BJ (cell line): ENCODE results near the gene GBGT1. TPM values are rescaled to one million over a fixed set of nuclear protein-coding genes. Genes with fewer than 3 reads are reported as not detected.

Experiments
- CTCF ChIA-PET: fragments of 350-600 bp; formaldehyde crosslinking; extraction: SDS; loops from one replicate; lab custom pipeline; 2021; ENCODE audit warnings: antibody characterized with exemption, inconsistent platforms; lab: Yijun Ruan, JAX
- POLR2A ChIA-PET: fragments of 300-600 bp; sonication (Branson Sonifier 250); formaldehyde crosslinking; extraction: SDS; loops from one replicate; lab custom pipeline; 2021; ENCODE audit warnings: antibody characterized with exemption; lab: Charles Lee
- DNase-seq: peaks from one replicate; pipeline ENCODE4 v3.0.0-alpha.2; 2011; ENCODE audit warnings: low read depth
- H3K27me3 ChIP-seq: 2 replicates; pipeline ENCODE4 v1.6.0; 2011; ENCODE audit warnings: low read length; ENCODE audit not compliant: control insufficient read depth, insufficient read depth
- H3K36me3 ChIP-seq: 2 replicates; pipeline ENCODE4 v1.5.1; 2011; ENCODE audit warnings: low read length; ENCODE audit not compliant: control insufficient read depth, insufficient read depth
- H3K4me3 ChIP-seq: 2 replicates; pipeline ENCODE4 v1.5.1; 2011; ENCODE audit warnings: low read depth, mild to moderate bottlenecking, control low read depth, low read length
- polyA plus RNA-seq: library from polyadenylated mRNA; depleted of rRNA; stranded (reverse); fragments of >200 nt; gene quantifications from 2 replicates; pipeline ENCODE4 v1.2.3, GENCODE V29; 2011
- TF ChIP-seq, protein P1 (sequence below): IDR thresholded peaks from 2 replicates; pipeline ENCODE4 v1.5.1; 2011; ENCODE audit warnings: low read depth, mild to moderate bottlenecking, control low read depth, inconsistent platforms, low read length, moderate library complexity; ENCODE audit not compliant: insufficient read depth

The GBGT1 gene
- polyA plus RNA-seq, 1 experiment, result 10.3 TPM

DNA sequence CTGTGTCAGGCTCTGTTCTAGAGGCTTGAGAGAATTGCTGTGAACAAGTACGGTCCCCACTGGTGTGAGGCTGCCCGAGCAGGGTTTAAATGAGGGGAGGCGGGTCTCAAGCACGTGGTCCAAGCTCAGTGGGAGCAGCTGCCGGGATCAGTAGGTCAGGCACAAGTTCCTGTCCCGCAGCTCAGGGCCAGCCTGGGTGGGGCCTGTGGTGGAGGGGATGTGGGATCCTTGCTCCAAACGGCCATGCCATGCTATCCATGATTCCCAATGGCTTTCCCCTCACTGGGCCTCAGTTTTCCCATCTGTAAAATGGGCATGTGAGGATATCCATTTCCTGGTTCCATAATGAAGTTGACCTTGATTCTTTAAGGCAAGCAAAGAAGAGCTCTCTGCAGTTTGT, 28.3 kb upstream of the GBGT1 start:
- ChIA-PET POLR2A (no interaction called here), CTCF (no interaction called here)
- Histone ChIP-seq H3K4me3 (no peak overlapping the region), H3K36me3 (no peaks in the 10 kb centered on the region), H3K27me3 (peaks cover 8% of the 10 kb centered on the region; the same call in 1 of the 2 replicates)
- TF ChIP-seq, protein P1, sequence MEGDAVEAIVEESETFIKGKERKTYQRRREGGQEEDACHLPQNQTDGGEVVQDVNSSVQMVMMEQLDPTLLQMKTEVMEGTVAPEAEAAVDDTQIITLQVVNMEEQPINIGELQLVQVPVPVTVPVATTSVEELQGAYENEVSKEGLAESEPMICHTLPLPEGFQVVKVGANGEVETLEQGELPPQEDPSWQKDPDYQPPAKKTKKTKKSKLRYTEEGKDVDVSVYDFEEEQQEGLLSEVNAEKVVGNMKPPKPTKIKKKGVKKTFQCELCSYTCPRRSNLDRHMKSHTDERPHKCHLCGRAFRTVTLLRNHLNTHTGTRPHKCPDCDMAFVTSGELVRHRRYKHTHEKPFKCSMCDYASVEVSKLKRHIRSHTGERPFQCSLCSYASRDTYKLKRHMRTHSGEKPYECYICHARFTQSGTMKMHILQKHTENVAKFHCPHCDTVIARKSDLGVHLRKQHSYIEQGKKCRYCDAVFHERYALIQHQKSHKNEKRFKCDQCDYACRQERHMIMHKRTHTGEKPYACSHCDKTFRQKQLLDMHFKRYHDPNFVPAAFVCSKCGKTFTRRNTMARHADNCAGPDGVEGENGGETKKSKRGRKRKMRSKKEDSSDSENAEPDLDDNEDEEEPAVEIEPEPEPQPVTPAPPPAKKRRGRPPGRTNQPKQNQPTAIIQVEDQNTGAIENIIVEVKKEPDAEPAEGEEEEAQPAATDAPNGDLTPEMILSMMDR, result no peak
- DNase-seq, result no peak

DNA sequence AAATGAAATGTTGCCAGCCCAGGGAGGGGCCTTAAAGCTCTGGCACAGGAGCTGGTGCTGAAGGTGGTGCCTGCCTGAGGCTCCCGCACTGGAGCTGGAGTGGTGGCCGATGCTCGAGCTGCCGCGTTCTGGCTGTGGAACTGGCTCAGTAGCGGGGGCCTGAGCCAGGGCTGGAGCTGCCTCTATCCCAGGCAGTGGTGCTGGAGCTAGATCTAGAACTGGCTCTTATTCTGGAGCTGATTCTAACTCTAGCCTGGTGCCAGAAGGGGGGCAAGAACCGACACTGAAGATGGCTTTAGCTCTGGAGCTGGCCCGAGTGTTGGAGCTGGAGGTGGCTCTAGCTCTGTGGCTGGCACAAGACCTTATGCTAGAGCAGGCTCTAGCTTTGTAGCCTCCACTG, 26.1 kb upstream of the GBGT1 start:
- peaks cover 12% of the 10 kb centered on the region; the same call in 1 of the 2 replicates for H3K27me3 ChIP-seq
- CTCF ChIA-PET, result interaction anchor here (0.7 to 4.9 kb wide), 5 partner anchors 11 to 297 kb away, joined by 3 to 35 read pairs (median 3); no protein-coding TSS in a partner anchor
- TF ChIP-seq, protein P1, result no peak
- no peak for DNase-seq
- H3K4me3 ChIP-seq, result no peak overlapping the region
- POLR2A ChIA-PET, result no interaction called here
- no peaks in the 10 kb centered on the region for H3K36me3 ChIP-seq

DNA sequence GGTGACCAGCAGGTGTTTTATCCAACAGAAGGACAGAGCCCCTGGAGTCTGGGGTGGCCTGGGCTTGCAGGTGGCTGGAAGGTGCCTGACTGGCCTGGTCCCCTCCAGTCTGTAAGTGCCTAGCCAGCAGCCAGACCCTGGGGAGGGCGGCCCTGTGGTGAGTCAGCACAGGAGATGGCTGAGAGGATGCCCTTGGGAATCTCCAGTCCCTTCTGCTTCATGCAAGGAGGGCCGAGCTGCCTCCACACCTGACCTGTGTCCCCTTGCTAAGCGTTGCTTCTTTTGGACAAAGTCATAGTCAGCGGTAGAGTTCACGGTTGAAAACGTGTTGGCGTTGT, 25.1 kb upstream of the GBGT1 start:
- DNase-seq, result no peak
- H3K36me3 ChIP-seq, result no peaks in the 10 kb centered on the region
- H3K27me3 ChIP-seq, result peaks cover 12% of the 10 kb centered on the region; the same call in 1 of the 2 replicates
- ChIA-PET CTCF (interaction anchor here (0.7 to 4.9 kb wide), 7 partner anchors 10 to 298 kb away, joined by 3 to 35 read pairs (median 3); no protein-coding TSS in a partner anchor), POLR2A (no interaction called here)
- H3K4me3 ChIP-seq, result no peak overlapping the region
- TF ChIP-seq, protein P1, result no peak

DNA sequence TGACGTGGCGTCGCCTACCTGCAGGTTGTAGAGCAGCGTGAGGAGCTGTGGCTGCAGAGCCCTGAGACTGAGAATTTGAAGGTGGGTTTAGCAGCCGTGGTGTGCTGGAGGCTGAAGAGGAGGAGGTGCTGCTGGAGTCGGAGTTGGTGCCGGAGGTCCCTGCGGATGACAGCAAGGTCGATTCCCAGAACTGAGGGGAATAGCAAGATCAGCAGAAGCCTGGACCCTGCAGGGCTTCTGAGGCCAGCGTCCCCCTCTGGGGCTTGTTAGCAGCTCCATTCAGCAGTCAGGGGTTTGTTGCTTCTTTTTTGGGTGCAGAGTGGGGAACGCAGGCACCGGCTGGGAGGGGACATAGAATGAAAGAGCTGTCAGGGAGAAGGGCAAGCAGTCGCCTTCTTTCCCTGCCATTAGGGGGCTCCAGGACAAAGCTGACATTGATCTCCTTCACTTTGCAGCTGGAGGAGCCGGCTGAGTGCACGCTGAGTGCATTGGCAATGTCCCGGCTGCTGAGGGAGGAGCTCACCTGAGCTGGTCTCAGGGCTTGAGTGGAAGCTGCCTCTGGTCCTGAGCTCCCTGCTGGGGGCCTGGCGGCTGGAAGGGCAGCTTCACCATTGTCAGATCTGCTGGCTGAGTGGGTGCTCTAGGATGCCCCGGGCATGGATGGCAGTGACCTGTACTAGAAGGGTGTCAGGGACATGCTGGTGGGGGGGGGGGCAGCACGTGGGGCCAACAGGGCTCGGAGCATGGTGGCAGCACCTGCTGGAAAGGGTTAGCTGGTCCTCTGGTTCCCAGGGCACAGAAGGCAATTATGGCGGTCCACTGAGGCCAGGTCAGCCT, 24.5 kb upstream of the GBGT1 start:
- CTCF ChIA-PET, result interaction anchor here (0.7 to 4.9 kb wide), 12 partner anchors 9 to 298 kb away, joined by 3 to 37 read pairs (median 3); no protein-coding TSS in a partner anchor
- TF ChIP-seq, protein P1, result peak; percentile 29; the same call in 1 of the 2 replicates
- Histone ChIP-seq H3K4me3 (no peak overlapping the region), H3K36me3 (no peaks in the 10 kb centered on the region), H3K27me3 (peaks cover 14% of the 10 kb centered on the region)
- no peak for DNase-seq
- POLR2A ChIA-PET, result no interaction called here

DNA sequence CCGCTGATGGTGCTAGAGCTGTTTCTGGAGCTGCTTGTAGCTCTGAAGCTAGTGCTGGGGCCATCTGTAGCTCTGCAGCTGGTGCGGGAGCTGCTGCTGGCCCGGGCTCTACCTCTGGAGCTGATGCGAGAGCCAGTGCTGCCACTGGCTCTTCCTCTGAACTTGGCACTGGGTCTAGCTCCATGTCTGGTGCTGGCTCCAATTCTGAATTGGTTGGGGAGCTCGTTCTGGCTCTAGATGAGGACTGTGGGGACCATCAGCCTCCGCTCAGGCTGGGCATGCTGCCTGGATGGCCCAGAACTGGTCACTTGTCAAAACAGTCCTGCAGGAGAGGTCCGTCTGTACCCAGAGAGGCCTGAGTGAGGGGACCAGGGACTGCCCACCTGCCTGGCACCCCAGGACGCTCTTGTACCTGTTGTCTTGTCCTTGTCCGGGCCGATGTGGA, 23.9 kb upstream of the GBGT1 start:
- ChIA-PET CTCF (interaction anchor here (0.7 to 4.9 kb wide), 16 partner anchors 8 to 527 kb away, joined by 3 to 38 read pairs (median 4); partner anchors contain the start of gene SLC2A6), POLR2A (no interaction called here)
- H3K27me3 ChIP-seq, result peaks cover 14% of the 10 kb centered on the region
- no peak for DNase-seq
- no peak overlapping the region for H3K4me3 ChIP-seq
- TF ChIP-seq, protein P1, result no peak
- H3K36me3 ChIP-seq, result no peaks in the 10 kb centered on the region
